Vagina (tissue), 2 donors: ENCODE data around the gene EIF5AL1.

Source experiments
- CTCF ChIP-seq, 3 experiments: fragments of 450-650 bp in 2 of 3; fragments of 200-600 bp in 1 of 3; sonication (generic) in 1 of 3; IDR thresholded peaks; one replicate each; pipeline ENCODE4 v1.5.1; 2017 to 2019; ENCODE audit warnings: antibody characterized with exemption in 3 of 3, mild to moderate bottlenecking in 2 of 3, moderate library complexity in 2 of 3
- POLR2AphosphoS5 ChIP-seq, 2 donors: sonication (generic); formaldehyde crosslinking; IDR thresholded peaks; one replicate each; pipeline ENCODE4 v1.9.0; 2017; ENCODE audit warnings: antibody characterized with exemption in 2 of 2, mild to moderate bottlenecking in 2 of 2, low read depth in 1 of 2; ENCODE audit not compliant: insufficient read depth in 1 of 2

- TF ChIP-seq CTCF (IDR thresholded peaks at IDR 0.05) = no peak
- TF ChIP-seq POLR2AphosphoS5 (IDR thresholded peaks at IDR 0.05; ENCODE audit: insufficient read depth in 1 of 2, low read depth in 1 of 2) = no peak
These were observed 35.7 kb upstream of the EIF5AL1 start for GRCh38 chr10:79476645-79477044.
